ENCODE data around the gene P2RY4.

- TF ChIP-seq ZNF274 (IDR thresholded peaks at IDR 0.05; ENCODE audit: low read depth, low read length) (no peak), YY1 (IDR thresholded peaks at IDR 0.05; ENCODE audit: insufficient read depth, insufficient read length) (no peak), SUZ12 (IDR thresholded peaks at IDR 0.05; ENCODE audit: extremely low read depth, insufficient read depth, insufficient read length) (no peak)
Observed at GRCh38 chrX:70260104-70260503, at the start of gene P2RY4.

All from NT2/D1 (cell line).